Measurements from ENCODE around the gene PLXNA2. TPM values are rescaled to one million over a fixed set of nuclear protein-coding genes. Genes with fewer than 3 reads are reported as not detected.

The PLXNA2 gene
- total and polyA plus RNA-seq, 2 of the 8 experiments (the other 6 are each of a cell fraction or from before 2014, with no cell fraction given) = 0.33 to 1.5 TPM

- Histone ChIP-seq H2AFZ (ENCODE audit: low read length) (no peak overlapping the region), H3K36me3 (ENCODE audit: control insufficient read depth in 2 of 4, insufficient read depth in 4 of 4, low read length in 3 of 4) (no peaks in the 10 kb centered on the region), H3K4ac (replicated peaks; ENCODE audit: insufficient read length, low read depth, low read length) (no peak overlapping the region), H3K4me1 (replicated peaks in 1 of 4; ENCODE audit: control insufficient read depth in 3 of 4, insufficient read depth in 4 of 4, low read length in 3 of 4) (no peaks in the 10 kb centered on the region), H2BK120ac (replicated peaks; ENCODE audit: low read depth, low read length) (no peak overlapping the region), H4K8ac (ENCODE audit: extremely low read depth, insufficient read depth, low read length) (no peak overlapping the region), H2BK20ac (ENCODE audit: low read length) (no peak overlapping the region), H3K56ac (replicated peaks; ENCODE audit: insufficient read length, low read depth, low read length) (no peak overlapping the region), H3K9ac (replicated peaks in 1 of 4; ENCODE audit: extremely low read depth in 1 of 4, low read depth in 3 of 4, low read length in 3 of 4) (no peak overlapping the region), H4K20me1 (replicated peaks in 1 of 2; ENCODE audit: control insufficient read depth in 1 of 2, insufficient read depth in 2 of 2, low read length in 2 of 2) (no peaks in the 10 kb centered on the region), H3K4me3 (ENCODE audit: extremely low read depth in 1 of 4, insufficient read depth in 2 of 4, low read depth in 3 of 4, low read length in 4 of 4) (no peak overlapping the region), H4K5ac (ENCODE audit: insufficient read length, low read depth, low read length) (no peak overlapping the region), H3K9me3 (ENCODE audit: insufficient read depth in 2 of 2, low read depth in 1 of 2, low read length in 1 of 2) (no peaks in the 10 kb centered on the region), H3K27me3 (replicated peaks in 1 of 4; ENCODE audit: control insufficient read depth in 3 of 4, extremely low read depth in 1 of 4, insufficient read depth in 3 of 4, low read length in 3 of 4) (no peaks in the 10 kb centered on the region), H4K91ac (replicated peaks; ENCODE audit: insufficient read length, low read length) (no peak overlapping the region), H2AK5ac (ENCODE audit: low read depth, low read length) (no peak overlapping the region), H2BK5ac (ENCODE audit: low read depth, low read length) (no peak overlapping the region), H3K27ac (ENCODE audit: low read depth, low read length) (no peak overlapping the region), H3K79me1 (ENCODE audit: low read depth, low read length) (no peaks in the 10 kb centered on the region), H3K79me2 (ENCODE audit: control insufficient read depth in 1 of 2, insufficient read depth in 2 of 2, low read length in 2 of 2) (no peaks in the 10 kb centered on the region), H3K14ac (ENCODE audit: insufficient read length) (no peak overlapping the region), H3K23me2 (ENCODE audit: low read depth, low read length) (no peaks in the 10 kb centered on the region; the same call in 1 of the 2 replicates), H3K23ac (ENCODE audit: insufficient read length) (no peak overlapping the region), H3K4me2 (ENCODE audit: insufficient read depth in 1 of 2, low read depth in 2 of 2, low read length in 2 of 2) (no peak overlapping the region), H3K18ac (ENCODE audit: extremely low read depth, low read length) (no peak overlapping the region), H2BK12ac (ENCODE audit: low read depth, low read length) (no peak overlapping the region), H2BK15ac (ENCODE audit: low read length) (no peak overlapping the region)
- no peak for DNase-seq (ENCODE audit: low read depth in 1 of 2, low spot score in 2 of 2)
- WGBS, 2 experiments (ENCODE audit: extremely low coverage in 1 of 2, insufficient coverage in 1 of 2, insufficient read length in 1 of 2, insufficient replicate concordance in 2 of 2, low coverage in 1 of 2, low lambda C conversion rate in 2 of 2, missing lambda C conversion rate in 1 of 2) = 90% methylated on average over 2 of the region's 2 CpGs; no CpG with 5 or more reads in 1 of the 2 experiments
- CTCF ChIA-PET (ENCODE audit: partially characterized antibody) = interaction anchor here (1.4 to 2.7 kb wide), 2 partner anchors 13 to 243 kb away, joined by 4 to 9 read pairs; no protein-coding TSS in a partner anchor
- TF ChIP-seq GABPA (IDR thresholded peaks at IDR 0.05; ENCODE audit: borderline replicate concordance, insufficient read depth, low read length) (no peak), HDAC6 (IDR thresholded peaks at IDR 0.05; ENCODE audit: low read depth, low read length) (no peak), YY1 (IDR thresholded peaks at IDR 0.05; ENCODE audit: low read depth, low read length) (no peak), SUZ12 (IDR thresholded peaks at IDR 0.05; ENCODE audit: low read length) (no peak), SIRT6 (IDR thresholded peaks at IDR 0.05; ENCODE audit: low read length) (no peak)
- FAIRE-seq = no peak
- POLR2A ChIA-PET (ENCODE audit: partially characterized antibody) = no interaction called here
These were observed 20.9 kb upstream of the PLXNA2 start for GRCh38 chr1:208265122-208265469.
